Right lobe of liver (tissue), 4 donors: Measurements from ENCODE around the gene PPP2R3C.

Source experiments
- POLR2A ChIP-seq: fragments of 450-650 bp; IDR thresholded peaks from one replicate; pipeline ENCODE4 v1.6.1; 2017; ENCODE audit warnings: antibody characterized with exemption, mild to moderate bottlenecking
- TF ChIP-seq, protein P1 (sequence below), 4 donors: fragments of 200-600 bp in 3 of 4; fragments of 450-650 bp in 1 of 4; IDR thresholded peaks; one replicate each; pipeline versions ENCODE4 v1.5.1 to v1.8.0; 2016 to 2022; ENCODE audit warnings: antibody characterized with exemption in 4 of 4, mild to moderate bottlenecking in 2 of 4
- donor health status: DM: no; HTN: no; CAD: no.
- donor health status: DM: no; HTN: no; CAD: no.
- donor health status: DM: no; HTN: yes; CAD: no.

DNA sequence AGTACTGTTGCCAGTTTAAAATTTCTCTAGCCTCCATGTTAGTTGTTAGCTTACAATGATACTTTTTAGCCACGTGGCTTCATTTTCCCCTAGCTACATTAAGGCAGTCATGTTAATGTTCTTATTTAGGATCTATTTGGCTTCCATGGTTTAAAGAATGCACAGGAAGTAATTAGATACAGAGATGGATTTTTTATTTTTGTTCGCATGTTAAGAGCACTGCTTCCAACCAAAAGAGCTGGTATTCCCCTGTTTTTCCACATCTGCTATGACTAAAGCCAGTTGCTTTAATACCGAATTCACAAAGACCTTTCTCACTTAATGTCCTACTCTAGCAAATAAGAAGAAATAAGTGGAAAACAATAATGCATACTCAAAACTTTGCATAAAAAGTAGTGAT lies 45.7 kb upstream of the PPP2R3C start:
- TF ChIP-seq, protein P1, sequence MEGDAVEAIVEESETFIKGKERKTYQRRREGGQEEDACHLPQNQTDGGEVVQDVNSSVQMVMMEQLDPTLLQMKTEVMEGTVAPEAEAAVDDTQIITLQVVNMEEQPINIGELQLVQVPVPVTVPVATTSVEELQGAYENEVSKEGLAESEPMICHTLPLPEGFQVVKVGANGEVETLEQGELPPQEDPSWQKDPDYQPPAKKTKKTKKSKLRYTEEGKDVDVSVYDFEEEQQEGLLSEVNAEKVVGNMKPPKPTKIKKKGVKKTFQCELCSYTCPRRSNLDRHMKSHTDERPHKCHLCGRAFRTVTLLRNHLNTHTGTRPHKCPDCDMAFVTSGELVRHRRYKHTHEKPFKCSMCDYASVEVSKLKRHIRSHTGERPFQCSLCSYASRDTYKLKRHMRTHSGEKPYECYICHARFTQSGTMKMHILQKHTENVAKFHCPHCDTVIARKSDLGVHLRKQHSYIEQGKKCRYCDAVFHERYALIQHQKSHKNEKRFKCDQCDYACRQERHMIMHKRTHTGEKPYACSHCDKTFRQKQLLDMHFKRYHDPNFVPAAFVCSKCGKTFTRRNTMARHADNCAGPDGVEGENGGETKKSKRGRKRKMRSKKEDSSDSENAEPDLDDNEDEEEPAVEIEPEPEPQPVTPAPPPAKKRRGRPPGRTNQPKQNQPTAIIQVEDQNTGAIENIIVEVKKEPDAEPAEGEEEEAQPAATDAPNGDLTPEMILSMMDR (IDR thresholded peaks at IDR 0.05): no peak
- no peak for TF ChIP-seq POLR2A
